Measurements from ENCODE around the gene CCDC27. TPM values are rescaled to one million over a fixed set of nuclear protein-coding genes. Genes with fewer than 3 reads are reported as not detected.
A peak's percentile ranks its signal among the peaks of the same experiment; 100 is the strongest.
"Not testable (repeated sequence)": the region's sequence is repeated elsewhere in the genome, so short reads cannot be mapped to it uniquely, and the experiment has no call there.

Gene CCDC27
- total RNA-seq, 3 donors from 2014 or later, result not detected

DNA sequence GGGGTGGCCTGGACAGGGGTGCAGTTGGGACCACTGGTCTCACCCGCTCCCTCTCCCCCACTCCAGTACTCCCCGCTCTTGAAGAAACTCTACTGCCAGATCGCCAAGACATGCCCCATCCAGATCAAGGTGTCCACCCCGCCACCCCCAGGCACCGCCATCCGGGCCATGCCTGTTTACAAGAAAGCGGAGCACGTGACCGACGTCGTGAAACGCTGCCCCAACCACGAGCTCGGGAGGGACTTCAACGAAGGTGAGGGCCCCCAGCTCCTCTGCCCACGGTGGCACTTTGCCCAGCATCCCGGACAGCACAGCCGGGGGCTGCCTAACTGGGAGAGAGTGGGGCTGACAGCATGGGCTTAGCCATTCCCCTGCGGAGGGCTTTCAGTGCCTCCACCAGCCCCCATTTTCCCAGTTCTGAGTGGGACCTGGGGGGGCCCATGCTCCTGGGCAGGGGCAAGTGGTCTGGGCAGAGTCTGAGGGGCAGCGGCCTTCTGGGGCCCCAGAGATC lies 30.2 kb upstream of the CCDC27 start:
- no peak overlapping the region for H3K4me3 ChIP-seq
- intact Hi-C loops (cut with DNase I, micrococcal nuclease), result no loop called here
- TF ChIP-seq, protein P1, sequence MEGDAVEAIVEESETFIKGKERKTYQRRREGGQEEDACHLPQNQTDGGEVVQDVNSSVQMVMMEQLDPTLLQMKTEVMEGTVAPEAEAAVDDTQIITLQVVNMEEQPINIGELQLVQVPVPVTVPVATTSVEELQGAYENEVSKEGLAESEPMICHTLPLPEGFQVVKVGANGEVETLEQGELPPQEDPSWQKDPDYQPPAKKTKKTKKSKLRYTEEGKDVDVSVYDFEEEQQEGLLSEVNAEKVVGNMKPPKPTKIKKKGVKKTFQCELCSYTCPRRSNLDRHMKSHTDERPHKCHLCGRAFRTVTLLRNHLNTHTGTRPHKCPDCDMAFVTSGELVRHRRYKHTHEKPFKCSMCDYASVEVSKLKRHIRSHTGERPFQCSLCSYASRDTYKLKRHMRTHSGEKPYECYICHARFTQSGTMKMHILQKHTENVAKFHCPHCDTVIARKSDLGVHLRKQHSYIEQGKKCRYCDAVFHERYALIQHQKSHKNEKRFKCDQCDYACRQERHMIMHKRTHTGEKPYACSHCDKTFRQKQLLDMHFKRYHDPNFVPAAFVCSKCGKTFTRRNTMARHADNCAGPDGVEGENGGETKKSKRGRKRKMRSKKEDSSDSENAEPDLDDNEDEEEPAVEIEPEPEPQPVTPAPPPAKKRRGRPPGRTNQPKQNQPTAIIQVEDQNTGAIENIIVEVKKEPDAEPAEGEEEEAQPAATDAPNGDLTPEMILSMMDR (IDR thresholded peaks at IDR 0.05), result no peak
- H3K36me3 ChIP-seq (ENCODE audit: low read depth), result no peaks in the 10 kb centered on the region
- no peaks in the 10 kb centered on the region for H3K9me3 ChIP-seq
- ATAC-seq, result no peak
- no peak for DNase-seq
- no peaks in the 10 kb centered on the region for H3K4me1 ChIP-seq (ENCODE audit: low read depth)

DNA sequence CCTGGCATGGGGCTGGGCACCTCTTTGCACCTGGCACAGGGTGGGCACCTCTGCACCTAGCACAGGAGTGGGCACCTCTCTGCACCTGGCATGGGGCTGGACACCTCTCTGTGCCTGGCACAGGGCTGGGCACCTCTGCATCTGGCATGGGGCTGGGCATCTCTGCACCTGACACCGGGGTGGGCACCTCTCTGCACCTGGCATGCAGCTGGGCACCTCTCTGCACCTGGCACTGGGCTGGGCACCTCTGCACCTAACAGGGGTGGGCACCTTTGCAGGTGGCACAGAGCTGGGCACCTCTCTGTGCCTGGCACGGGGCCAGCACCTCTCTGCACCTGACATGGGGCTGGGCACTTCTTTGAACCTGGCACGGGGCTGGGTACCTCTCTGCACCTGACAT lies 29.4 kb upstream of the CCDC27 start:
- no peak for ATAC-seq
- intact Hi-C loops (cut with DNase I, micrococcal nuclease), result no loop called here
- Histone ChIP-seq H3K4me1 (ENCODE audit: low read depth) (no peaks in the 10 kb centered on the region), H3K9me3 (no peaks in the 10 kb centered on the region), H3K4me3 (no peak overlapping the region), H3K36me3 (ENCODE audit: low read depth) (no peaks in the 10 kb centered on the region)
- TF ChIP-seq, protein P1 (IDR thresholded peaks at IDR 0.05), result no peak
- no peak for DNase-seq

DNA sequence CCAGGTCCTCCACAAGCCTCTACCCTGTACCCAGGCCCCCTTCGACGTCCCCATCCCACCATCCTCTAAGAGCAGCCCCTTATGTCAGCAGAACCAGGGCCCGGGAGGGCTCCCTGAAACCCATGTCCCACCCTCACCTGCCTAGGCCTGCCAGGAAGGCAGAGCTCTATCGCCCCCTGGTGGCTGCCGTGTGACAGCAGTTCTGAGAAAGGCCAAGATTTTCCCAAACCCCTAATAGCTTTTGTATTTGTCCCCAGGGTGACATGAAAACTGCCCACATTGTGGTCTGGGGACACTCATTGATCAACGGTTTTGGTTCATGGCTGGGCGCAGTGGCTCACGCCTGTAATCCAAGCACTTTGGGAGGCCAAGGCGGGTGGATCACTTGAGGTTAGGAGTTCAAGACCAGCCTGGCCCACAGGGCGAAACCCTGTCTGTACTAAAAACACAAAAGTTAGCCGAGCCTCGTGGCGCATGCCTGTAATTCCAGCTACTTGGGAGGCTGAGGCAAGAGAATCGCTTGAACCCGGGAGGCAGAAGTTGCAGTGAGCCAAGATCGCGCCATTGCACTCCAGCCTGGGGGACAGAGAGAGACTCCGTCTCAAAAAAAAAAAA lies 27.7 kb upstream of the CCDC27 start:
- not testable (repeated sequence) for H3K4me3 ChIP-seq
- ATAC-seq, result peak; percentile 68

DNA sequence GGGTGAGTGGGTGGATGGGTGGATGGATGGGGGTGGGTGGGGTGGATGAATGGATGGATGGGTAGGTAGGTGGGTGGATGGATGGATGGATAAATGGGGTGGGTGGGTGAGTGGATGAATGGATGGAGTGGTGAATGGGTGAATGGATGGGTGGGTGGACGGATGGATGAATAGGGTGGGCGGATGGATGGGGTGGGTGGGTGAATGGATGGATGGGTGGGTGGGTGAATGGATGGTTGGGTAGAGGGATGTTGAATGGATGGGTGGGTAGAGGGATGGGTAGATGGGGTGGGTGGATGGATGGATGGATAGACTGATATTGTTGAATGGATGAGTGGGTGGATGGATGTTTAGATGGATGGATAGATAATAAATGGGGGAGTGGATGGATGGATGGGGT lies 26.9 kb upstream of the CCDC27 start:
- ATAC-seq (no peak), DNase-seq (no peak)
- H3K4me1 ChIP-seq (ENCODE audit: low read depth), result no peaks in the 10 kb centered on the region
- H3K4me3 ChIP-seq, result no peak overlapping the region
- no peaks in the 10 kb centered on the region for H3K9me3 ChIP-seq
- intact Hi-C loops (cut with DNase I, micrococcal nuclease), result no loop called here
- H3K36me3 ChIP-seq (ENCODE audit: low read depth), result no peaks in the 10 kb centered on the region
- TF ChIP-seq, protein P1 (IDR thresholded peaks at IDR 0.05), result no peak

More for the DNA sequence above, 27.7 kb upstream of the CCDC27 start:
- intact Hi-C loops (cut with DNase I, micrococcal nuclease); H3K9me3 ChIP-seq; H3K4me1 ChIP-seq (ENCODE audit: low read depth); H3K36me3 ChIP-seq (ENCODE audit: low read depth): not testable (repeated sequence)
- DNase-seq, result peak in 2 of 3 donors; percentile 79
- TF ChIP-seq, protein P1 (IDR thresholded peaks at IDR 0.05), result peak; percentile 93

DNA sequence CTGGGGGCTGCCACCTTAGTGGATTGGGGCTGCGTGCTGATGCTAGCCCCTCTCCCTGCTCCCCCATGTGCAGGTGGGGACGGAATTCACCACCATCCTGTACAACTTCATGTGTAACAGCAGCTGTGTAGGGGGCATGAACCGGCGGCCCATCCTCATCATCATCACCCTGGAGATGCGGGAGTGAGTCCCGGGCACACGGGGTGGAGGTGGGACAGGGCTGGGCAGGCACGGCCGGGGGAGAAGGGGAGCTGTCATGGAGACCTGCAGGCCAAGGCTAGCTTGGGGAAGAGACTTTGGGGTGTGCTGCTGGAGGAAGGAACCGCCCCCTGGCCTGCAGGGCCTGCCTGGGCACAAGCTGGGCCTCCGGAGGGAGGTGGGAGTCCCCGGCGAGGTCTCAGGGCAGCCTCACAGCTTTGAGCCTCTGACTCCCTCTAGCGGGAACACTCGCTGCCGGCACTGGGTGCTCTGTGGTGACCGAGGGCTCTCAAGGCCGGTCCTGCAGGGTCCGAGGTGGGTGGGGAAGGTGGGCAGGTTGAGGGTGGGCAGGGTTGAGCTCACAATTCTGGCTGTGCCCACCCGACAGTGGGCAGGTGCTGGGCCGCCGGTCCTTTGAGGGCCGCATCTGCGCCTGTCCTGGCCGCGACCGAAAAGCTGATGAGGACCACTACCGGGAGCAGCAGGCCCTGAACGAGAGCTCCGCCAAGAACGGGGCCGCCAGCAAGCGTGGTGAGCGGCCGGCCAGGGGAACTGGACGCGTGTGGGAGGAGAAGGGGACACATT lies 25.0 kb upstream of the CCDC27 start:
- DNase-seq (peak in 1 of 3 donors; percentile 15), ATAC-seq (no peak)
- Histone ChIP-seq H3K9me3 (no peaks in the 10 kb centered on the region), H3K4me1 (ENCODE audit: low read depth) (no peaks in the 10 kb centered on the region), H3K4me3 (no peak overlapping the region), H3K36me3 (ENCODE audit: low read depth) (no peaks in the 10 kb centered on the region)
- intact Hi-C loops (cut with DNase I, micrococcal nuclease), result no loop called here
- TF ChIP-seq, protein P1 (IDR thresholded peaks at IDR 0.05), result no peak
